HepG2 (cell line): ENCODE data around the gene CYCS. TPM values are rescaled to one million over a fixed set of nuclear protein-coding genes. Genes with fewer than 3 reads are reported as not detected.

Experiments
- ARID4A ChIP-seq: sonication (generic); formaldehyde crosslinking; IDR thresholded peaks from 2 replicates; pipeline ENCODE4 v1.5.0; 2020; ENCODE audit warnings: mild to moderate bottlenecking, missing genetic modification reagents, borderline replicate concordance
- CERS6 ChIP-seq: sonication (generic); formaldehyde crosslinking; IDR thresholded peaks from 2 replicates; pipeline ENCODE4 v1.5.0; 2020; ENCODE audit warnings: missing genetic modification reagents
- CTCF ChIP-seq: sonication (generic); formaldehyde crosslinking; IDR thresholded peaks from 2 replicates; pipeline ENCODE4 v1.5.0; 2020; ENCODE audit warnings: mild to moderate bottlenecking, missing genetic modification reagents, moderate library complexity
- FIP1L1 ChIP-seq: fragments of 200-400 bp; formaldehyde crosslinking; IDR thresholded peaks from 2 replicates; pipeline ENCODE4 v1.6.1; 2018; ENCODE audit warnings: low read depth, mild to moderate bottlenecking, low read length, moderate library complexity, borderline replicate concordance; ENCODE audit not compliant: insufficient read depth
- FOSL1 ChIP-seq: sonication (generic); formaldehyde crosslinking; IDR thresholded peaks from 2 replicates; pipeline ENCODE4 v1.9.0; 2021; ENCODE audit warnings: missing genetic modification reagents, borderline replicate concordance
- KDM4B ChIP-seq: sonication (generic); formaldehyde crosslinking; IDR thresholded peaks from 2 replicates; pipeline ENCODE4 v1.4.0; 2020; ENCODE audit warnings: missing genetic modification reagents
- MTA1 ChIP-seq: sonication (generic); formaldehyde crosslinking; IDR thresholded peaks from 2 replicates; pipeline ENCODE4 v1.4.0; 2020; ENCODE audit warnings: missing genetic modification reagents, mild to moderate bottlenecking, borderline replicate concordance
- RAD21 ChIP-seq: fragments of 450-650 bp; formaldehyde crosslinking; IDR thresholded peaks from 2 replicates; pipeline ENCODE4 v1.5.0; 2020; ENCODE audit warnings: mild to moderate bottlenecking
- RBM39 ChIP-seq: fragments of 200-400 bp; formaldehyde crosslinking; IDR thresholded peaks from one replicate; pipeline ENCODE4 v1.6.1; 2018; ENCODE audit warnings: antibody characterized with exemption, mild to moderate bottlenecking, low read depth, low read length; ENCODE audit not compliant: poor library complexity, severe bottlenecking
- STAT5B ChIP-seq: sonication (generic); formaldehyde crosslinking; IDR thresholded peaks from 2 replicates; pipeline ENCODE4 v1.4.0; 2020; ENCODE audit warnings: missing genetic modification reagents
- TBX2 ChIP-seq: sonication (generic); formaldehyde crosslinking; IDR thresholded peaks from 2 replicates; pipeline ENCODE4 v1.5.0; 2020; ENCODE audit warnings: missing genetic modification reagents, mild to moderate bottlenecking, borderline replicate concordance
- ZNF264 ChIP-seq: sonication (generic); formaldehyde crosslinking; IDR thresholded peaks from 2 replicates; pipeline ENCODE4 v1.4.0; 2020; ENCODE audit warnings: missing genetic modification reagents
- ZNF354B ChIP-seq: sonication (generic); formaldehyde crosslinking; IDR thresholded peaks from 2 replicates; pipeline ENCODE4 v1.8.0; 2022; ENCODE audit warnings: mild to moderate bottlenecking, missing genetic modification reagents
- polyA plus RNA-seq, 8 experiments: library from polyadenylated mRNA; depleted of rRNA in 3 of 8; stranded (reverse) in 7 of 8; unstranded in 1 of 8; fragments of >200 nt; fragmentation: Illumina TruSeq in 4 of 8; extraction: Trizol in 4 of 8; gene quantifications; 2 replicates each; pipeline versions ENCODE4 v1.2.1 to v1.2.3, GENCODE V29; 2011 to 2016; ENCODE audit warnings: low read depth in 4 of 8, missing spikeins in 1 of 8, mixed read lengths in 1 of 8; ENCODE audit not compliant: insufficient read depth in 1 of 8
- total RNA-seq, 5 experiments: library from RNA; depleted of rRNA; stranded (reverse); fragments of >200 nt; fragmentation: Illumina TruSeq; extraction: Trizol; gene quantifications; 2 replicates each; pipeline ENCODE4 v1.2.3, GENCODE V29; 2016; ENCODE audit warnings: low read depth in 1 of 5
- TF ChIP-seq, protein P1 (sequence below): sonication (generic); formaldehyde crosslinking; IDR thresholded peaks from 2 replicates; pipeline ENCODE4 v1.5.0; 2020; ENCODE audit warnings: mild to moderate bottlenecking, missing genetic modification reagents
- TF ChIP-seq, protein P2 (sequence below): sonication (generic); formaldehyde crosslinking; conservative IDR thresholded peaks from 2 replicates; pipeline ENCODE4 v1.8.0; 2022; ENCODE audit warnings: missing genetic modification reagents
- TF ChIP-seq, protein P3 (sequence below): sonication (generic); formaldehyde crosslinking; IDR thresholded peaks from 2 replicates; pipeline ENCODE4 v1.9.0; 2022; ENCODE audit warnings: missing genetic modification reagents, mild to moderate bottlenecking, borderline replicate concordance

The CYCS gene
- total and polyA plus RNA-seq, 2 of the 13 experiments (the other 11 are each of a cell fraction or from before 2014, with no cell fraction given): 35.9 to 202 TPM

DNA sequence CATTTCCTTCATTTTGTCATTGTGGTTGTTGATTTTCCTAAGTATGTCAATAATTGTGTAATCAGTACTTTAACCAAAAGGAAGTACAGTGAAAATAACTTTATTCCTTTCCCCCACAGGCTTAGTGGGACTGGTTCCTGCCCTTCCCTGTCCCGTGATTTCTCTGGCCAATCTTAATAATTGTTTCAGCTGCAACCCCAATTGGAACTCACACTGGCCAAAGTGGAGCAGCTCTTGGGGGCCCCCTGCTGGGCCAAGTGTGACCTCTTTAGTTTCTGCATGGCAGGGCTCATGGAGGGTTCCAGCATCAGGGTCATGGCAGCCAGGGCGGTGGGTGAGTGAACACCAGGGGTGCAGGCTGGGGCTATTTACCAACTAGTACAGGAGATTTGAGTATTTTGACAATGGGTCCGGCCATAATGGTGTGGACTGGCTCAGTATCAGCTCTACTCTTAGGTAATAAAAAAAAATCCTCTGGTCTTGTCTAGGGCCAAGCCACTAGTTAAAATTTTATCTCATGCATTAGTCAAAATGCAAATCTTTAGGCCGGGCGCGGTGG lies 31.7 kb downstream of the CYCS start (continued):
- TF ChIP-seq ZNF264 (CRISPR knock-in tag): no peak
- TF ChIP-seq CTCF (CRISPR knock-in tag): peak; percentile 83
- no peak for TF ChIP-seq ZNF354B (CRISPR knock-in tag)
- TF ChIP-seq RAD21 (CRISPR knock-in tag): peak; percentile 65
- TF ChIP-seq RBM39: no peak
- no peak for TF ChIP-seq STAT5B (CRISPR knock-in tag)
- TF ChIP-seq, protein P1, sequence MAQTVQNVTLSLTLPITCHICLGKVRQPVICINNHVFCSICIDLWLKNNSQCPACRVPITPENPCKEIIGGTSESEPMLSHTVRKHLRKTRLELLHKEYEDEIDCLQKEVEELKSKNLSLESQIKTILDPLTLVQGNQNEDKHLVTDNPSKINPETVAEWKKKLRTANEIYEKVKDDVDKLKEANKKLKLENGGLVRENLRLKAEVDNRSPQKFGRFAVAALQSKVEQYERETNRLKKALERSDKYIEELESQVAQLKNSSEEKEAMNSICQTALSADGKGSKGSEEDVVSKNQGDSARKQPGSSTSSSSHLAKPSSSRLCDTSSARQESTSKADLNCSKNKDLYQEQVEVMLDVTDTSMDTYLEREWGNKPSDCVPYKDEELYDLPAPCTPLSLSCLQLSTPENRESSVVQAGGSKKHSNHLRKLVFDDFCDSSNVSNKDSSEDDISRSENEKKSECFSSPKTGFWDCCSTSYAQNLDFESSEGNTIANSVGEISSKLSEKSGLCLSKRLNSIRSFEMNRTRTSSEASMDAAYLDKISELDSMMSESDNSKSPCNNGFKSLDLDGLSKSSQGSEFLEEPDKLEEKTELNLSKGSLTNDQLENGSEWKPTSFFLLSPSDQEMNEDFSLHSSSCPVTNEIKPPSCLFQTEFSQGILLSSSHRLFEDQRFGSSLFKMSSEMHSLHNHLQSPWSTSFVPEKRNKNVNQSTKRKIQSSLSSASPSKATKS (CRISPR knock-in tag): no peak
- no peak for TF ChIP-seq FIP1L1
- no peak for TF ChIP-seq TBX2 (CRISPR knock-in tag)
- TF ChIP-seq ARID4A (CRISPR knock-in tag): no peak
- TF ChIP-seq, protein P2, sequence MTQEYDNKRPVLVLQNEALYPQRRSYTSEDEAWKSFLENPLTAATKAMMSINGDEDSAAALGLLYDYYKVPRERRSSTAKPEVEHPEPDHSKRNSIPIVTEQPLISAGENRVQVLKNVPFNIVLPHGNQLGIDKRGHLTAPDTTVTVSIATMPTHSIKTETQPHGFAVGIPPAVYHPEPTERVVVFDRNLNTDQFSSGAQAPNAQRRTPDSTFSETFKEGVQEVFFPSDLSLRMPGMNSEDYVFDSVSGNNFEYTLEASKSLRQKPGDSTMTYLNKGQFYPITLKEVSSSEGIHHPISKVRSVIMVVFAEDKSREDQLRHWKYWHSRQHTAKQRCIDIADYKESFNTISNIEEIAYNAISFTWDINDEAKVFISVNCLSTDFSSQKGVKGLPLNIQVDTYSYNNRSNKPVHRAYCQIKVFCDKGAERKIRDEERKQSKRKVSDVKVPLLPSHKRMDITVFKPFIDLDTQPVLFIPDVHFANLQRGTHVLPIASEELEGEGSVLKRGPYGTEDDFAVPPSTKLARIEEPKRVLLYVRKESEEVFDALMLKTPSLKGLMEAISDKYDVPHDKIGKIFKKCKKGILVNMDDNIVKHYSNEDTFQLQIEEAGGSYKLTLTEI (CRISPR knock-in tag): no peak
- TF ChIP-seq, protein P3, sequence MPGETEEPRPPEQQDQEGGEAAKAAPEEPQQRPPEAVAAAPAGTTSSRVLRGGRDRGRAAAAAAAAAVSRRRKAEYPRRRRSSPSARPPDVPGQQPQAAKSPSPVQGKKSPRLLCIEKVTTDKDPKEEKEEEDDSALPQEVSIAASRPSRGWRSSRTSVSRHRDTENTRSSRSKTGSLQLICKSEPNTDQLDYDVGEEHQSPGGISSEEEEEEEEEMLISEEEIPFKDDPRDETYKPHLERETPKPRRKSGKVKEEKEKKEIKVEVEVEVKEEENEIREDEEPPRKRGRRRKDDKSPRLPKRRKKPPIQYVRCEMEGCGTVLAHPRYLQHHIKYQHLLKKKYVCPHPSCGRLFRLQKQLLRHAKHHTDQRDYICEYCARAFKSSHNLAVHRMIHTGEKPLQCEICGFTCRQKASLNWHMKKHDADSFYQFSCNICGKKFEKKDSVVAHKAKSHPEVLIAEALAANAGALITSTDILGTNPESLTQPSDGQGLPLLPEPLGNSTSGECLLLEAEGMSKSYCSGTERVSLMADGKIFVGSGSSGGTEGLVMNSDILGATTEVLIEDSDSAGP (CRISPR knock-in tag): no peak
- no peak for TF ChIP-seq KDM4B
- no peak for TF ChIP-seq CERS6 (CRISPR knock-in tag)
- no peak for TF ChIP-seq FOSL1 (CRISPR knock-in tag)
- no peak for TF ChIP-seq MTA1 (CRISPR knock-in tag)
